Vagina (tissue), 2 donors: ENCODE results near the gene INPP5A. TPM values are rescaled to one million over a fixed set of nuclear protein-coding genes. Genes with fewer than 3 reads are reported as not detected.
"Not testable (repeated sequence)": the region's sequence is repeated elsewhere in the genome, so short reads cannot be mapped to it uniquely, and the experiment has no call there.

Experiments
- DNase-seq, 2 donors: peaks; one replicate each; pipeline ENCODE4 v3.0.0-alpha.2; 2017; ENCODE audit errors: extremely low spot score in 2 of 2
- H3K27ac ChIP-seq: fragments of 200-600 bp; sonication (generic); one replicate; pipeline ENCODE4 v1.5.1; 2019
- H3K27me3 ChIP-seq: fragments of 200-600 bp; sonication (generic); one replicate; pipeline ENCODE4 v1.5.1; 2019
- H3K36me3 ChIP-seq, 2 donors: fragments of 200-600 bp; sonication (generic); one replicate each; pipeline ENCODE4 v1.5.1; 2017 to 2019
- H3K4me1 ChIP-seq: fragments of 200-600 bp; sonication (generic); one replicate; pipeline ENCODE4 v1.5.1; 2019
- H3K4me3 ChIP-seq, 2 donors: fragments of 200-600 bp; sonication (generic); 1 replicate in 1 of 2; 2 replicates in 1 of 2; pipeline ENCODE4 v1.5.1; 2016 to 2019
- H3K9me3 ChIP-seq: fragments of 200-600 bp; sonication (generic); one replicate; pipeline ENCODE4 v1.5.1; 2019
- POLR2A ChIP-seq, 2 donors: fragments of 450-650 bp; IDR thresholded peaks; one replicate each; pipeline ENCODE4 v1.6.1; 2017; ENCODE audit warnings: antibody characterized with exemption in 2 of 2, mild to moderate bottlenecking in 2 of 2, moderate library complexity in 2 of 2
- POLR2AphosphoS5 ChIP-seq, 2 donors: sonication (generic); formaldehyde crosslinking; IDR thresholded peaks; one replicate each; pipeline ENCODE4 v1.9.0; 2017; ENCODE audit warnings: antibody characterized with exemption in 2 of 2, mild to moderate bottlenecking in 2 of 2, low read depth in 1 of 2; ENCODE audit not compliant: insufficient read depth in 1 of 2
- intact Hi-C: fragments of 100-400 bp; cut with DNase I; formaldehyde crosslinking; loops from one replicate; pipeline ENCODE4 v1.15.1; 2023
- total RNA-seq: library from RNA; depleted of rRNA; stranded (reverse); fragments of >200 nt; gene quantifications from one replicate; pipeline ENCODE4 v1.2.3, GENCODE V29; 2016
- TF ChIP-seq, protein P1 (sequence below), 3 experiments: fragments of 450-650 bp in 2 of 3; fragments of 200-600 bp in 1 of 3; sonication (generic) in 1 of 3; IDR thresholded peaks; one replicate each; pipeline ENCODE4 v1.5.1; 2017 to 2019; ENCODE audit warnings: antibody characterized with exemption in 3 of 3, mild to moderate bottlenecking in 2 of 3, moderate library complexity in 2 of 3

INPP5A gene
- total RNA-seq, 1 donor from 2014 or later: 24.3 TPM

GRCh38 chr10:132765435-132765834 is 227.8 kb downstream of the INPP5A start:
- Histone ChIP-seq H3K9me3 (no peaks in the 10 kb centered on the region), H3K36me3 (peaks cover 0 to 13% of the 10 kb centered on the region in 2 donors), H3K4me3 (no peak overlapping the region), H3K27me3 (no peaks in the 10 kb centered on the region), H3K27ac (no peak overlapping the region), H3K4me1 (no peaks in the 10 kb centered on the region)
- intact Hi-C loops: no loop called here
- no peak for DNase-seq
- TF ChIP-seq POLR2AphosphoS5 (IDR thresholded peaks at IDR 0.05; ENCODE audit: insufficient read depth in 1 of 2, low read depth in 1 of 2) (no peak), POLR2A (IDR thresholded peaks at IDR 0.05) (no peak)

DNA sequence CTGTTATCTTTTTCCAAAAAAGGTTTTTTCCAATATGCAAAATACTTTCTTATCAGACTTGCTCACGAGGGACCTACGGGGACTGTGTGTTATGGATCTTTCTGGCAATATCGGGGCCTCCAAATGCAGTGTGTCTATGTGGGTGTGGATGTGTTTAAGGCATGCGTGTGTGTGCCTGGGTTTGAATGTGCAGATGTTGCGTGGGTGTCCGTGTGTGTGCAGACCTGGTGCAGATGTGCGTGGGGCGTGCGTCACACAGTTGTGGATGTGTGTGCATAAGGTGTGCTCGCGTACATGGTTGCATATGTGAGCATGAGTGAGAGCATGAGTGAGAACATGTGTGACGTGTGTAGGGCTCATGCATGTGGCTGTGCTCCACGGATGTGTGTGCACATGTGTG is 228.7 kb downstream of the INPP5A start:
- Histone ChIP-seq H3K9me3 (no peaks in the 10 kb centered on the region), H3K4me1 (no peaks in the 10 kb centered on the region), H3K27ac (no peak overlapping the region), H3K27me3 (no peaks in the 10 kb centered on the region), H3K4me3 (no peak overlapping the region), H3K36me3 (peaks cover 0 to 7% of the 10 kb centered on the region in 2 donors)
- no peak for DNase-seq
- intact Hi-C loops: no loop called here
- no peak for TF ChIP-seq POLR2A (IDR thresholded peaks at IDR 0.05)
- TF ChIP-seq, protein P1, sequence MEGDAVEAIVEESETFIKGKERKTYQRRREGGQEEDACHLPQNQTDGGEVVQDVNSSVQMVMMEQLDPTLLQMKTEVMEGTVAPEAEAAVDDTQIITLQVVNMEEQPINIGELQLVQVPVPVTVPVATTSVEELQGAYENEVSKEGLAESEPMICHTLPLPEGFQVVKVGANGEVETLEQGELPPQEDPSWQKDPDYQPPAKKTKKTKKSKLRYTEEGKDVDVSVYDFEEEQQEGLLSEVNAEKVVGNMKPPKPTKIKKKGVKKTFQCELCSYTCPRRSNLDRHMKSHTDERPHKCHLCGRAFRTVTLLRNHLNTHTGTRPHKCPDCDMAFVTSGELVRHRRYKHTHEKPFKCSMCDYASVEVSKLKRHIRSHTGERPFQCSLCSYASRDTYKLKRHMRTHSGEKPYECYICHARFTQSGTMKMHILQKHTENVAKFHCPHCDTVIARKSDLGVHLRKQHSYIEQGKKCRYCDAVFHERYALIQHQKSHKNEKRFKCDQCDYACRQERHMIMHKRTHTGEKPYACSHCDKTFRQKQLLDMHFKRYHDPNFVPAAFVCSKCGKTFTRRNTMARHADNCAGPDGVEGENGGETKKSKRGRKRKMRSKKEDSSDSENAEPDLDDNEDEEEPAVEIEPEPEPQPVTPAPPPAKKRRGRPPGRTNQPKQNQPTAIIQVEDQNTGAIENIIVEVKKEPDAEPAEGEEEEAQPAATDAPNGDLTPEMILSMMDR (IDR thresholded peaks at IDR 0.05): no peak
- TF ChIP-seq POLR2AphosphoS5 (IDR thresholded peaks at IDR 0.05; ENCODE audit: insufficient read depth in 1 of 2, low read depth in 1 of 2): no peak

GRCh38 chr10:132768346-132769248 is 231.0 kb downstream of the INPP5A start:
- H3K4me3 ChIP-seq: no peak overlapping the region
- no peak overlapping the region for H3K27ac ChIP-seq
- intact Hi-C loops: no loop called here

GRCh38 chr10:132770061-132771021 is 232.8 kb downstream of the INPP5A start:
- H3K27me3 ChIP-seq: no peaks in the 10 kb centered on the region
- H3K36me3 ChIP-seq: peaks cover 0 to 6% of the 10 kb centered on the region in 2 donors
- no peak overlapping the region for H3K27ac ChIP-seq

More at GRCh38 chr10:132768346-132769248, 231.0 kb downstream of the INPP5A start:
- DNase-seq: no peak
- Histone ChIP-seq H3K27me3 (no peaks in the 10 kb centered on the region), H3K9me3 (no peaks in the 10 kb centered on the region), H3K4me1 (no peaks in the 10 kb centered on the region), H3K36me3 (peaks cover 0 to 7% of the 10 kb centered on the region in 2 donors)
- TF ChIP-seq, protein P1 (IDR thresholded peaks at IDR 0.05): no peak
- TF ChIP-seq POLR2AphosphoS5 (IDR thresholded peaks at IDR 0.05; ENCODE audit: insufficient read depth in 1 of 2, low read depth in 1 of 2) (no peak), POLR2A (IDR thresholded peaks at IDR 0.05) (no peak)

GRCh38 chr10:132772816-132773215 is 235.2 kb downstream of the INPP5A start:
- H3K9me3 ChIP-seq, H3K36me3 ChIP-seq, H3K4me3 ChIP-seq, H3K27me3 ChIP-seq, H3K27ac ChIP-seq, DNase-seq, H3K4me1 ChIP-seq, intact Hi-C loops: not testable (repeated sequence)

More at GRCh38 chr10:132770061-132771021, 232.8 kb downstream of the INPP5A start:
- no peaks in the 10 kb centered on the region for H3K4me1 ChIP-seq
- TF ChIP-seq POLR2AphosphoS5 (IDR thresholded peaks at IDR 0.05; ENCODE audit: insufficient read depth in 1 of 2, low read depth in 1 of 2): no peak
- TF ChIP-seq, protein P1 (IDR thresholded peaks at IDR 0.05): no peak
- no peak for TF ChIP-seq POLR2A (IDR thresholded peaks at IDR 0.05)
- H3K4me3 ChIP-seq: no peak overlapping the region
- DNase-seq: no peak
- no peaks in the 10 kb centered on the region for H3K9me3 ChIP-seq
- intact Hi-C loops: no loop called here
